SK-N-SH (cell line): ENCODE measurements around the gene GAS2L2.

Experiments used
- CTCF ChIP-seq: fragments of 200-600 bp; sonication (generic); IDR thresholded peaks from 2 replicates; pipeline ENCODE4 v1.6.1; 2017; ENCODE audit warnings: antibody characterized with exemption, mild to moderate bottlenecking, moderate library complexity
- FOXJ3 ChIP-seq: sonication (generic); formaldehyde crosslinking; IDR thresholded peaks from 2 replicates; pipeline ENCODE4 v1.5.1; 2020; ENCODE audit warnings: mild to moderate bottlenecking, missing genetic modification reagents
- JUND ChIP-seq: IDR thresholded peaks from 2 replicates; pipeline ENCODE4 v1.4.0; 2012
- MAX ChIP-seq: IDR thresholded peaks from 2 replicates; pipeline ENCODE4 v1.4.0; 2012; ENCODE audit warnings: low read depth
- NRF1 ChIP-seq: IDR thresholded peaks from 2 replicates; pipeline ENCODE4 v1.6.1; 2012; ENCODE audit warnings: low read depth, mild to moderate bottlenecking, low read length
- POLR2AphosphoS5 ChIP-seq: IDR thresholded peaks from 2 replicates; pipeline ENCODE4 v1.6.1; 2012; ENCODE audit warnings: low read depth, low read length
- RAD21 ChIP-seq: IDR thresholded peaks from 2 replicates; pipeline ENCODE4 v1.6.1; 2012; ENCODE audit warnings: mild to moderate bottlenecking, low read length
- REST ChIP-seq: IDR thresholded peaks from 2 replicates; pipeline ENCODE4 v1.6.1; 2012; ENCODE audit warnings: mild to moderate bottlenecking, low read depth, low read length, moderate library complexity
- SMC3 ChIP-seq: IDR thresholded peaks from 2 replicates; pipeline ENCODE4 v1.6.1; 2012; ENCODE audit warnings: low read depth, low read length, improper control_type of control experiment
- TAF1 ChIP-seq: IDR thresholded peaks from 2 replicates; pipeline ENCODE4 v1.6.1; 2012; ENCODE audit warnings: low read depth, mild to moderate bottlenecking, low read length, moderate library complexity, borderline replicate concordance
- USF2 ChIP-seq: fragments of 150-350 bp; IDR thresholded peaks from 2 replicates; pipeline ENCODE4 v1.6.1; 2017; ENCODE audit warnings: antibody characterized with exemption, low read length, low read depth, borderline replicate concordance
- YY1 ChIP-seq: IDR thresholded peaks from 2 replicates; pipeline ENCODE4 v1.4.0; 2012; ENCODE audit warnings: low read depth, mild to moderate bottlenecking
- ZBTB33 ChIP-seq: IDR thresholded peaks from 2 replicates; pipeline ENCODE4 v1.4.0; 2012; ENCODE audit warnings: low read depth, borderline replicate concordance

- TF ChIP-seq TAF1 (no peak), POLR2AphosphoS5 (no peak), CTCF (no peak), REST (no peak), SMC3 (no peak), RAD21 (no peak), MAX (no peak), USF2 (no peak), JUND (no peak), FOXJ3 (no peak), NRF1 (no peak), YY1 (no peak), ZBTB33 (no peak)
Observed at GRCh38 chr17:35748979-35749378, 4.1 kb downstream of the GAS2L2 start.
